ENCODE measurements around the gene OTOS.

Gene OTOS

GRCh38 chr2:240137596-240138253, 2.7 kb downstream of the OTOS start:
- no peak for TF ChIP-seq L3MBTL2 (conservative IDR thresholded peaks at IDR 0.05)
- no peak for TF ChIP-seq PKNOX1 (IDR thresholded peaks at IDR 0.05)
- TF ChIP-seq NFRKB (IDR thresholded peaks at IDR 0.05), result no peak
- TF ChIP-seq FOXK2 (IDR thresholded peaks at IDR 0.05), result no peak
- TF ChIP-seq SUZ12 (IDR thresholded peaks at IDR 0.05), result no peak
- no peak for TF ChIP-seq CTBP1 (IDR thresholded peaks at IDR 0.05; ENCODE audit: borderline replicate concordance)
- TF ChIP-seq ZNF384 (IDR thresholded peaks at IDR 0.05), result no peak
- TF ChIP-seq ELF4 (IDR thresholded peaks at IDR 0.05), result no peak
- TF ChIP-seq LEF1 (IDR thresholded peaks at IDR 0.05; ENCODE audit: borderline replicate concordance), result no peak
- no peak for TF ChIP-seq HDGF (IDR thresholded peaks at IDR 0.05; ENCODE audit: borderline replicate concordance)
- no peak for TF ChIP-seq FOXM1 (IDR thresholded peaks at IDR 0.05; ENCODE audit: borderline replicate concordance)
- no peak for TF ChIP-seq TARDBP (IDR thresholded peaks at IDR 0.05)
- no peak for TF ChIP-seq ARNT (IDR thresholded peaks at IDR 0.05)
- TF ChIP-seq SP1 (IDR thresholded peaks at IDR 0.05), result no peak
- TF ChIP-seq FOXA1 (IDR thresholded peaks at IDR 0.05), result no peak
- TF ChIP-seq BHLHE40 (IDR thresholded peaks at IDR 0.05; ENCODE audit: borderline replicate concordance), result no peak
- DNase-seq (ENCODE audit: extremely low spot score), result no peak
- POLR2A ChIA-PET, result no interaction called here
- CTCF ChIA-PET, result no interaction called here

GRCh38 chr2:240136671-240137292, 3.7 kb downstream of the OTOS start:
- ChIA-PET POLR2A (no interaction called here), CTCF (no interaction called here)
- TF ChIP-seq FOXA1 (IDR thresholded peaks at IDR 0.05), result no peak
- no peak for TF ChIP-seq FOXK2 (IDR thresholded peaks at IDR 0.05)
- TF ChIP-seq NFRKB (IDR thresholded peaks at IDR 0.05), result no peak
- TF ChIP-seq PKNOX1 (IDR thresholded peaks at IDR 0.05), result no peak
- TF ChIP-seq ZNF384 (IDR thresholded peaks at IDR 0.05), result no peak
- no peak for TF ChIP-seq L3MBTL2 (conservative IDR thresholded peaks at IDR 0.05)
- DNase-seq (ENCODE audit: extremely low spot score), result no peak

- TF ChIP-seq PKNOX1 (IDR thresholded peaks at IDR 0.05) (no peak), ELF4 (IDR thresholded peaks at IDR 0.05) (0 out of 2 replicates have a peak, but pooled peaks have one; percentile 28)
- peak; percentile 90 for DNase-seq (ENCODE audit: extremely low spot score)
- CTCF ChIA-PET, result no interaction called here
- POLR2A ChIA-PET, result no interaction called here
These were observed 4.3 kb downstream of the OTOS start, which contains the start of gene COPS9 for GRCh38 chr2:240136013-240136670. TSS of gene COPS9 (minus strand) at chr2:240136305. CDS start at chr2:240136284, 21 bp downstream.

GRCh38 chr2:240135706-240136012, 4.8 kb downstream of the OTOS start:
- no peak for DNase-seq (ENCODE audit: extremely low spot score)
- 0 out of 2 replicates have a peak, but pooled peaks have one; percentile 27 for TF ChIP-seq L3MBTL2 (conservative IDR thresholded peaks at IDR 0.05)
- TF ChIP-seq ELF4 (IDR thresholded peaks at IDR 0.05), result no peak
- ChIA-PET POLR2A (no interaction called here), CTCF (no interaction called here)

- ChIA-PET POLR2A (no interaction called here), CTCF (no interaction called here)
- TF ChIP-seq CTBP1 (IDR thresholded peaks at IDR 0.05; ENCODE audit: borderline replicate concordance), result no peak
- TF ChIP-seq ARNT (IDR thresholded peaks at IDR 0.05), result no peak
- TF ChIP-seq LEF1 (IDR thresholded peaks at IDR 0.05; ENCODE audit: borderline replicate concordance), result no peak
- no peak for TF ChIP-seq HDGF (IDR thresholded peaks at IDR 0.05; ENCODE audit: borderline replicate concordance)
- no peak for TF ChIP-seq L3MBTL2 (conservative IDR thresholded peaks at IDR 0.05)
- TF ChIP-seq FOXK2 (IDR thresholded peaks at IDR 0.05), result no peak
- TF ChIP-seq FOXA1 (IDR thresholded peaks at IDR 0.05), result no peak
- no peak for TF ChIP-seq NFRKB (IDR thresholded peaks at IDR 0.05)
- no peak for TF ChIP-seq TARDBP (IDR thresholded peaks at IDR 0.05)
- no peak for TF ChIP-seq SP1 (IDR thresholded peaks at IDR 0.05)
- no peak for TF ChIP-seq SUZ12 (IDR thresholded peaks at IDR 0.05)
- no peak for TF ChIP-seq BHLHE40 (IDR thresholded peaks at IDR 0.05; ENCODE audit: borderline replicate concordance)
- TF ChIP-seq ZNF384 (IDR thresholded peaks at IDR 0.05), result no peak
- no peak for TF ChIP-seq ELF4 (IDR thresholded peaks at IDR 0.05)
- TF ChIP-seq FOXM1 (IDR thresholded peaks at IDR 0.05; ENCODE audit: borderline replicate concordance), result no peak
- DNase-seq (ENCODE audit: extremely low spot score), result no peak
These were observed 5.4 kb downstream of the OTOS start for GRCh38 chr2:240134956-240135520.

GRCh38 chr2:240134466-240134865, 6.0 kb downstream of the OTOS start:
- ChIA-PET CTCF (no interaction called here), POLR2A (no interaction called here)
- TF ChIP-seq SP1 (IDR thresholded peaks at IDR 0.05), result no peak
- DNase-seq (ENCODE audit: extremely low spot score), result no peak

All from HEK293T (cell line).